Measurements from ENCODE around the gene YIPF1.
"Not testable (repeated sequence)": the region's sequence is repeated elsewhere in the genome, so short reads cannot be mapped to it uniquely, and the experiment has no call there.

Gene YIPF1

DNA sequence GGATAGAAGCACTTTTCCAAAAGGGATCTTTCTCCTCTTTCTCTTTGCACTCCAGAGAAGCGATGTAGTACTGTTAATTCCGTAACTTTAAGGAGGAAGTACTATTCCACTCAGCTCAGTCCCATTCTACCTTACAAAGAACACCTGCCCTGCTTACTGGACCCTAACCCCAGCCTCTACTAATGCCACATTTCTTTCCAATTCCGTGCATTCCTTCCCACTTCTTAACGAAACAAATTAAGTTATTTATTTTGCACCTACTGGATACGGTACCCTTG is 52.0 kb downstream of the YIPF1 start:
- no peak for DNase-seq

DNA sequence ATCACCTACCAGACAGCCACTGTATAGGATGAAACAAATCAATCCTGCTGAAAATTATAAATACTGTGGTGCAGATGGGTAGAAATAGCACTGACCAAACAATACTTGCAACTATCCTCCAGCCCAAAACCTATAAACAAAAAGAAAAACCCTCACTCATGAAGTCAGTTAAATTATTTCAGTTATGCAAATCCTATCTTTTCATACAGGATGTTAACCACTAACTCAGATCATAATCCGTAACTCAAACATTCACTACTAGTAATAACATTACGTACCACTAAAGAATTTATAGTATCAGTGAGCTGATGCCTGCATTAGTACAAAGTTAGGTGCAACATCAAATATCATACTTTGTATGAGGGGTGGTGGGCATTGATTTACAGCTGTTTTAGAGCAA is 54.1 kb downstream of the YIPF1 start:
- no peak for DNase-seq

DNA sequence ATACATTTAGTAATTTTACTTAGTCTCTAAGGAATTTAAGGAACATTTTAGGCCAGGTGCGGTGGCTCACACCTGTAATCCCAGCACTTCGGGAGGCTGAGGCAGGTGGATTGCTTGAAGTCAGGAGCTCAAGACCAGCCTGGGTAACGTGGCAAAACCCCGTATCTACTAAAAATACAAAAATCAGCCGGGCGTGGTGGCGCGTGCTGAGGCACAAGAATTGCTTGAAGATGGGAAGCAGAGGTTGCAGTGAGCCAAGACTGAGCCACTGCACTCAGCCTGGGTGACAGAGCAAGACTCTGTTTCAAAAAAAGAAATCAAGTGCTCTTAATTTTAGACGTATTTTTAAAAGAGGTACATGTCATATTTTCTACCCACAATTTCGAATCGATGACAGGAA is 54.8 kb downstream of the YIPF1 start:
- no peak for DNase-seq

DNA sequence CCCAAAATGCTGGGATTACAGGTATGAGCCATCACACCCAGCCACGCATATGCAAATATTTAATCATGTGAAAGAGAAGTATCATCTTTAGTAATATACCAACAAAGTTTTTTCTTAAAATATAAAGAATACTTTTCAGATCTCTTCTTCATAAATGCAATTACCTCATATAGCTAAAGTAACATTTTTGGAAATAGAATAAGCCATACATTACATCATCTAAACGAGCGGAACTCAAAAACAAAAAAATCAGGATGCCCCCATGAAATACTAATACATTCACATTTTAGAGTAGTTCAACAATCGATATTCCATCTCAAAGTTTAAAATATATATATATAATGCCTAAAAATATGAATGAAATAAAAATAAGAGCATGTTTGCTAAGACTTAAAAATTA is 56.2 kb downstream of the YIPF1 start:
- DNase-seq: no peak

DNA sequence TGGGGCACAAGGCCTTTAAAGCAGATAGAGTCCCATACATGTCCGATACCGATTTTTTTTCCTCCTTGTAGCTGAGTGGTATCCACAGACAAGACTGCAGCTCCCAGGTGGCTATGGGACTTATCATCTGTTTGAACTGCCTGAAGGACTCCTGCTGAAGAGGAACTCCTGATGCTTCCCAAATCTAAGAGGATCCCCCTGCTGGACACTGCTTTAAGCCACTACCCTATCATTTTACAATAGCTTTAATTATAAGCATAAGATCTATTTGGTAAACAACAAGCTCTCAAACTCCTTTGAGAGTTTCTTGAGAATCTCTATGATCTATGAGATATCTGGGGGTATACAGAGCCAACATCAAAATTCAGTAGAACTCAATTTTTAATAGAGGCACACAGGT is 63.2 kb downstream of the YIPF1 start:
- no peak for DNase-seq

DNA sequence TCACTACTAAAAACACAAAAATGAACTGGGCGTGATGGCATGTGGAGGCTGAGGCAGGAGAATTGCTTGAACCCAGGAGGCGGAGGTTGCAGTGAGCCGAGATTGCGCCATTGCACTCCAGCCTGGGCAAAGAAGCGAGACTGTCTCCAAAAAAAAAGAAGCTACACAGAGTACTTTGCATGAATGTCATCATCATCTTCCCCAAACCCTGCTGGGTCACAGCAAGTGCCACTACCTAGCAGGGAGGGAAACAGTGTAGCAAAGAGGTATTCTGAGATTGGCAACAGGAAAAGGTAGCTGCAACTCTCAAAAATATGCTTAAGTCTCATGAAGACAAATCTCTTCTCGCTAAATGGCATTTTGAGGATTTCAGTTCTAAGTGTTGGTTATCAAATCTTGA is 64.3 kb downstream of the YIPF1 start:
- DNase-seq: no peak

DNA sequence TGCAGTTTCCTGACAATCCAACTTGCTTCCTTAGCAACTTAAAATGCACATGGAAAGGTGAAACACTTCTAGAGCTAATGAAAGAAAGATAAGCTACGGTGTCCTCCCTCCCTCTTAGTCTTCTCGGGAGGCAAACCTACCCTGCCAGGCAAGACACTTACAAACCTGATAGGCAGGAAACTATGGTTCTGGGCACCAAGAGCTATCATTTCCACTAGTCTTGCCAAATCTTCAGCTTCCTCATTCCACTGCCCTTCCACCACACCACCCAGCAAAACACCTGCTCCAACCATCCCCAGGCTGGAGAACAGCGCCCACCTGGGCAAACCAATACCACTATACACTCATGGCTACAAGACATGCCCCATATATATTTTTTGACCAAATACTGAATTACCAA is 66.7 kb downstream of the YIPF1 start:
- DNase-seq: no peak

DNA sequence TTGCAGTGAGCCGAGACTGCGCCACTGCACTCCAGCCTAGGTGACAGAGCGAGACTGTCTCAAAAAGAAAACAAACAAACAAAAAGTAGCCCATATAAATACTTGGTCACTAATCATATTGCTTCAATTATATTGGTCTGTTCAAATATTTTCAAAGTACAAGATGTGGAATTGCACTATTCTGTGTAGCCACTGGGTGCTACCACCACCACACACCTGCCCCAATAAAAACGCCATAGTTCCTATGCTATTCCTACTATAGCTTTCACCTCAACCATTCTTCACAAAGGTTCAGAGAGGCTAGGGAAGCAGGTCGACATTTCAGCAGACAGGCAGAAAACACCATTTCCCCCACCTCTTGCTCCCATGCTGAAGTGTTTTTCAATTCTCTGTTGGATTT is 68.2 kb downstream of the YIPF1 start:
- DNase-seq: no peak

DNA sequence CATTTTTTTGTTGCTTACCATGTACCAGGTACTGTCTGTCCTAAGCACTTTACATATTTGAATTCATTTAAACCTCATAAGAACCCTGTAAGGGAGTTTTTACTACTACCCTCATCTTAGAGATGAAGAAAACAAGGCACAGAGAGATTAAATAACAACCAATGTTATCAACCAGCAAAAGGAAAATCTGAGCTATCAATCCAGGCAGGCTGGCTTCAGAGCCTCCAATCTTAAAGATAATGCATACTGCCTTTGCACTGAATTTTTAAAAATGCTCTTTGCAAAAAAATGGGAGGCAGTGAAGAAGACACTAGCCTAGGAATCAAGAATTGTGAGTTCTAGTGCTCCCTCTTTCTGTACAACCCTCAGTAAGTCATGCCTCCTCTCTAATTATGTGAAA is 70.2 kb downstream of the YIPF1 start:
- no peak for DNase-seq

DNA sequence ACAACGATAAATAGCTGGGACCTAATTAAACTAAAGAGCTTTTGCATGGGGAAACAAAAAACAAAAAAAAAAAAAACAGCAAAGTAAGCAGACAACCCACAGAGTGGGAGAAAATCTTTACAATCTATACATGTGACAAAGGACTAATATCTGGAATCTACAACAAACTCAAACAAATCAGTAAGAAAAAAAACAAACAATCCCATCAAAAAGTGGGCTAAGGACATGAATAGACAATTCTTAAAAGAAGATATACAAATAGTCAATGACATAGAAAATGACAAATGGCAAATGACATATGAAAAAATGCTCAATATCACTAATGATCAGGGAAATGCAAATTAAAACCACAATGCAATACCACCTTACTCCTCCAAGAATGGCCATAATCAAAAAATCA is 73.0 kb downstream of the YIPF1 start:
- DNase-seq: not testable (repeated sequence)

DNA sequence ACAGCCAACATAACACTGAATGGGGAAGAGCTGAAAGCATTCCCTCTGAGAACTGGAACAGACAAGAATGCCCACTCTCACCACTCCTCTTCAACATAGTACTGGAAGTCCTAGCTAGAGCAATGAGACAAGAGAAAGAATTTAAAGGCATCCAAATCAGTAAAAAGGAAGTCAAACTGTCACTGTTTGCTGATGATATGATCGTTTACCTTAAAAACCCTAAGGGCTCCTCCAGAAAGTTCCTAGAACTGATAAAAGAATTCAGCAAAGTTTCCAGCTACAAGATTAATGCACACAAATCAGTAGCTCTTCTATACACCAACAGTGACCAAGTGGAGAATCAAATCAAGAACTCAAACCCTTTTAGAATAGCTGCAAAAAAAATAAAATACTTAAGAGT is 74.1 kb downstream of the YIPF1 start:
- not testable (repeated sequence) for DNase-seq

DNA sequence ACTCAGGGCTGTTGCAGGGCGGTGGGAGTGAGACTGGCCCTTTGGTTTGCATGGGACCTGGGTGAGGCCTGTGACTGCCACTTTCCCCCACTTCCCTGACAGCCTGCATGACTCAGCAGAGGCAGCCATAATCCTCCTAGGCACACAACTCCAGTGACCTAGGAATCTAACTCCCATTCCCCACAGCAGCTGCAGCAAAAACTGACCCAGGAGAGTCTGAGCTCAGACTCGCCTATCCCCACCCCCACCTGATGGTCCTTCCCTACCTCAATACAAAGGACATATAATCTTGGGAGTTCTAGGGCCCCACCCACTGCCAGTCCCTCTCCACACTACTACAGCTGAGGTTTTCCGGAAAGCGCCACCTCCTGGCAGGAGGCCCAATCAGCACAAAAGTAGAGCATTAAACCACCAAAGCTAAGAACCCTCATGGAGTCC is 78.2 kb downstream of the YIPF1 start:
- DNase-seq: no peak

DNA sequence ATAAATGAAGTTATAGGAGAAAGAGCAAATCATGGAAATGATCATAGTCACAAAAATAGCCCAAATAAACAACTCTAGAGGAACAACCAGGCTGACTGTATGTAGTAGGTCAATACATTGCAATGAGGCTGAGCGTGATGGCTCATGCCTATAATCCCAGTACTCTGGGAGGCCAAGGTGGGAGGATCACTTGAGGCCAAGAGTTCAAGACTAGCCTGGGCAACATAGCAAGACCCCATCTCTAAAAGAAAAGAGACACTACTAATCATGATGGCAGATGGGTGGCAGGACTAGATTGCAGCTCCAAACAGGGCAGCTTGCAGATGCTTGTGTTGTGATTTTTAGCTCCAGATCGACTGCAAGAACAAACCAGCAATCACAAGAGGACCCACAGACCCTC is 79.1 kb downstream of the YIPF1 start:
- no peak for DNase-seq

DNA sequence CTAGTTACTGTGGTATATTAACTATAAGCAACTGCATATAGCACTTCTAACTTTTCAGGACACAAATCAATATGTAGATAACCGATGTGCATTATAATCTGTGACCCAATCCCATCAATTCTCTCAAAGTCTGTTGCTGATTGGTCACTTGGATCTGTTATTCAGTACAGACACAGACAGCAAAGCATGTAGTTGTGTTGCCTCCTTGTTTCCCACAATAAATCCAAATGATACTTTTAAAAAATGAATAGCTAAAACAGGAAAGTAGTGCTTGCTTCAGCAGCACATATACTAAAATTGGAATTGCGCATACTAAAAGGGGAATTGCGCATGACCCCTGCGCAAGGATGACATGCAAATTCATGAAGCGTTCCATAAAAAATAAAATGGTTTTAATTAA is 79.6 kb downstream of the YIPF1 start:
- no peak for DNase-seq

DNA sequence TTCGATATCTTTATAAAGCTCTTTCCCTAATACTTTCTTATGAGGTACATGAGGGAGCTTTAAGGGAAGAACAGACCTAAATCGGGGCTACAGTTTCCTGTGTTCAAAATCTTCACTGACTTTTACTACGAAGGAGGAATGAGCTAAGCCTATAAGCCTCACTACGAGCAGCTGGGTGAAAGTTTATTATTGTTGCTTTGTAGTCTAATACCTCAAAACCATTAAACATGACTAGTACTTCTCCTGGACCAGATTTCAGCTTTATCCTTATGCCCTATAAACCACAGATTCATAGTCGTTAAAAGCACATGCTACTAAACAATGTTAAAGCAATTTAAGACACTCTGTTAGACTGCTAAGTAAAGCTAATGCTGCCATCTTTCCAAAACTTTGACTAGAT is 81.7 kb downstream of the YIPF1 start:
- no peak for DNase-seq

DNA sequence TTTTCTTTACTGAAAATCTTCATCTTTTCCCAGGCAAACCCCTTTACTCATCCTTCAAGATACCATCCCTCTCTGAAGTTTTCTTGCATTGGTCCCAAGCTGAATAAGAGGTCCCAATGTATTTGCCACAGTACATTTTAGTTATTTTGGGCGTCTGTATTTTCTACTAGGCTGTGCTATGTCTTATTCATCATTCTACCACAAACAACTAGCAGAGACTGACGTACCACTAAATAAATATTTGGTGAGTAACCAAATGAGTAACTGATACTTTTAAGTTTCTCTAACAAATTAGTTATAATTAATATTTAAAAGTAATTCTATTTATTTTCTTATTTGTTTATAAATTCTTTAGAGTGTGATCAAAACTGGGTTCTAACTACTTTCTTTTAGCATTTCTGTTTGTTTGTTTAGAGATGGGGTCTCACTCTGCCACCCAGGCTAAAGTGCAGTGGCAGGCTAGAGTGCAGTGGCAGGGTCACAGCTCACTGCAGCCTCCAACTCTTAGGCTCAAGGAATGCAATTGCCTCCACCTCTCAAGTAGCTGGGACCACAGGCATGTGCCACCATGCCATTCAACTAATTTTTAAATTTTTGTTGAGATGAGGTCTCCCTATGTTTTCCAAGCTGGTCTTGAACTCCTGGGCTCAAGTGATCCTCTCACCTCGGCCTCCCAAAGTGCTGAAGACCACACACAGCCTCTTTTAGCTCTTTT is 84.6 kb downstream of the YIPF1 start:
- DNase-seq: no peak

DNA sequence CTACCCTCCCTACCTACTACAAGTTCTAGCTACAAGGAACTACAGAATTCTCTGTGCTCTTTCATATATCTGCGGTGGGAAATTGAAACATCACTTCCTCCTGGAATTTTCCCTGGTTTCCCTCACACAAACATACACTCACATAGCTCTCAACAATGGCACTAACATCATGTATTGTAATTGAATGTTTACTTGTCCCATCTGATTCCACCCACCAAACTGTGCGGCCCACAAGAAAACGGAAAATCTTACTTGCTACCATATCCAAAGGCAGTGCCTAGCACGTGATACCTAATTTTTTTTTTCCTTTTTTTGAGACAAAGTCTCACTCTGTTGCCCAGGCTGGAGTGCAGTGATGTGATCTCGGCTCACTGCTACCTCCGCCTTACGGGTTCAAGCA is 85.4 kb downstream of the YIPF1 start:
- DNase-seq: no peak
